ENCODE results near the gene TSPAN32.
A peak's percentile ranks its signal among the peaks of the same experiment; 100 is the strongest.

The TSPAN32 gene

GRCh38 chr11:2287091-2287490 lies 14.7 kb upstream of the TSPAN32 start:
- TF ChIP-seq POLR2AphosphoS5 (IDR thresholded peaks at IDR 0.05; ENCODE audit: low read depth) = no peak
- TF ChIP-seq GABPA (IDR thresholded peaks at IDR 0.05; ENCODE audit: low read depth) = no peak
- peak; percentile 61 for TF ChIP-seq REST (IDR thresholded peaks at IDR 0.05; ENCODE audit: insufficient replicate concordance, low read depth)
- no peak for TF ChIP-seq CTCF (IDR thresholded peaks at IDR 0.05; ENCODE audit: insufficient read depth, low read length)
- H3K4me3 ChIP-seq (replicated peaks; ENCODE audit: insufficient read depth, low read length) = no peak overlapping the region
- DNase-seq (ENCODE audit: low read depth in 1 of 2, low spot score in 1 of 2) = no peak
- H3K27ac ChIP-seq (replicated peaks) = no peak overlapping the region
- H3K27me3 ChIP-seq (ENCODE audit: insufficient read depth, poor library complexity, severe bottlenecking) = no peaks in the 10 kb centered on the region

GRCh38 chr11:2289350-2289749 lies 12.5 kb upstream of the TSPAN32 start:
- no peak for DNase-seq (ENCODE audit: low read depth in 1 of 2, low spot score in 1 of 2)
- TF ChIP-seq SPI1 (IDR thresholded peaks at IDR 0.05; ENCODE audit: borderline replicate concordance, low read depth) = no peak
- no peak for TF ChIP-seq POLR2AphosphoS5 (IDR thresholded peaks at IDR 0.05; ENCODE audit: low read depth)
- no peak for TF ChIP-seq REST (IDR thresholded peaks at IDR 0.05; ENCODE audit: insufficient replicate concordance, low read depth)
- TF ChIP-seq GABPA (IDR thresholded peaks at IDR 0.05; ENCODE audit: low read depth) = no peak
- no peak for TF ChIP-seq CTCF (IDR thresholded peaks at IDR 0.05; ENCODE audit: insufficient read depth, low read length)
- no peak overlapping the region for H3K4me3 ChIP-seq (replicated peaks; ENCODE audit: insufficient read depth, low read length)
- no peak overlapping the region for H3K27ac ChIP-seq (replicated peaks)
- no peaks in the 10 kb centered on the region for H3K27me3 ChIP-seq (ENCODE audit: insufficient read depth, poor library complexity, severe bottlenecking)

GRCh38 chr11:2289859-2290258 lies 12.0 kb upstream of the TSPAN32 start:
- DNase-seq (ENCODE audit: low read depth in 1 of 2, low spot score in 1 of 2) = no peak
- TF ChIP-seq REST (IDR thresholded peaks at IDR 0.05; ENCODE audit: insufficient replicate concordance, low read depth) (no peak), POLR2AphosphoS5 (IDR thresholded peaks at IDR 0.05; ENCODE audit: low read depth) (no peak)
- no peak overlapping the region for H3K4me3 ChIP-seq (replicated peaks; ENCODE audit: insufficient read depth, low read length)
- H3K27ac ChIP-seq (replicated peaks) = no peak overlapping the region
- no peaks in the 10 kb centered on the region for H3K27me3 ChIP-seq (ENCODE audit: insufficient read depth, poor library complexity, severe bottlenecking)

GRCh38 chr11:2290351-2290841 lies 11.4 kb upstream of the TSPAN32 start:
- no peak overlapping the region for H3K4me3 ChIP-seq (replicated peaks; ENCODE audit: insufficient read depth, low read length)
- no peak for DNase-seq (ENCODE audit: low read depth in 1 of 2, low spot score in 1 of 2)
- TF ChIP-seq CTCF (IDR thresholded peaks at IDR 0.05; ENCODE audit: insufficient read depth, low read length) (no peak), GABPA (IDR thresholded peaks at IDR 0.05; ENCODE audit: low read depth) (no peak), SPI1 (IDR thresholded peaks at IDR 0.05; ENCODE audit: borderline replicate concordance, low read depth) (no peak), REST (IDR thresholded peaks at IDR 0.05; ENCODE audit: insufficient replicate concordance, low read depth) (no peak), POLR2AphosphoS5 (IDR thresholded peaks at IDR 0.05; ENCODE audit: low read depth) (no peak)
- no peaks in the 10 kb centered on the region for H3K27me3 ChIP-seq (ENCODE audit: insufficient read depth, poor library complexity, severe bottlenecking)
- H3K27ac ChIP-seq (replicated peaks) = no peak overlapping the region
